GM10847 (cell line): ENCODE measurements around the gene PGLYRP4.

Experiments
- POLR2A ChIP-seq: IDR thresholded peaks from 2 replicates; pipeline ENCODE4 v1.6.1; 2011; ENCODE audit not compliant: insufficient read length; ENCODE audit errors: extremely low read depth

Gene PGLYRP4

DNA sequence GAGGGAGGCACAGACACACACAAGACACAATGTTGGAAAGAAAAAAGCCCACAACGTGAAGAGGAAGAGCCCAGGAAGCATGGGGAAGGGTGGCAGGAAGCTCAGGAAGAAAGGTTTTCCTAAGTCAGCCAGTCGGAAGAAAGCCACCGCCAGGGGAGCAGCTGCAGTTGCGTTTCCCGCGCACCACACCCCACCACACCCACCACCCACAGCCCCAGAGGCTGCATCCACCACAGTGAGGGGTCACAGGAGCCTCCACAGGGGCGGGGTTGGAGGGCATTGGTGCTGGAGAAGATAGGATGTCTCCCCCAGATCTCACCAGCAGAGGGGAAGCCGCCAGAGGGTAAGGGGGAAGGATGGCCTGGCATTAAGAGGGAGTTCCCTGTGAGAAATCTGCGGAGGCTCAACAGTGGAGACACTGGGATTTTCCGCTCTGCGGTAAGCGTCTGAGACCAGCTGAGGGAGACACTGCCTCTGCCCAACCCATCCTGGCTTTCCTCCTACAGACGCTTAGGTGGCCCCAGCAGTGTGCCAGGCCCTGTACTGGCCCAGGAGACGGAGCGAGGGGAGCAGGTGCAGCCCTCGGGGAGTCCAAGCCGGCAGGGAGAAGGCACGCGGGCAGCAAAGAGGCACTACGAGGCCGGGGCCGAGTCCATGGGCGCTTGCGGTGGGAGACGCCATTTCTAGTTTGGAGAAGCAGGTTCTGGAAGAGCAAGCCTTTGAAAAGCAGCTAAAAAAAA is 55.7 kb downstream of the PGLYRP4 start:
- no peak for TF ChIP-seq POLR2A

DNA sequence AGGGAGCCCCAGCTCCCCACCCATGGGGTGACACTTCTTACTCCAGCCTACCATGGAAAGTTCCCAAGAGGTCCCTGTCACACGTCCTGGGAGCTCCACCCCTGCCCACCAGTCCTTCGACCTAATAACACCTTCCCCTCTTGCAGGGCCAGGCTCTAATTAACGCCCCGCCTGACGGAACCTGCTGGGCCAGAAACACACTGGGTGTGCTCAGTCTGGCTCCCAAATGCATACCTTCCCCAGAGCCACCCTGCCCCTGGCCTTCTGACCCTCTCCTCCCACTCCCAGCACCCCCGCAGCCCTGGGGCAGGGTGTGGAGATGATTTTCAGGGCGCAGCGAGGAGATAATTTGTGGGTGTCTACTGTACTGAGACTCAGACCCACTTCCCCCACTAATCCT is 56.5 kb downstream of the PGLYRP4 start:
- no peak for TF ChIP-seq POLR2A

GRCh38 chr1:153291514-153291913 is 57.1 kb downstream of the PGLYRP4 start:
- TF ChIP-seq POLR2A: no peak

- TF ChIP-seq POLR2A: no peak
Observed at GRCh38 chr1:153288634-153289275, 59.9 kb downstream of the PGLYRP4 start.
